Naive thymus-derived CD8-positive, alpha-beta T cell (primary cell): Measurements from ENCODE around the gene RPAP3. TPM values are rescaled to one million over a fixed set of nuclear protein-coding genes. Genes with fewer than 3 reads are reported as not detected.
"Not testable (repeated sequence)": the region's sequence is repeated elsewhere in the genome, so short reads cannot be mapped to it uniquely, and the experiment has no call there.

Experiments used
- ATAC-seq, 2 donors: fragments of 150-1000 bp; cut with Tn5 transposase in 1 of 2; sonication (Bioruptor Pico), chemical (Tn5 transposase) in 1 of 2; 1 replicate in 1 of 2; 2 replicates in 1 of 2; pipeline ENCODE4 v1.10.0; 2021; ENCODE audit warnings: mild to moderate bottlenecking in 2 of 2, moderate library complexity in 2 of 2
- POLR2A ChIA-PET: fragments of 350-600 bp; sonication (Branson Sonifier 250); formaldehyde crosslinking; loops from one replicate; lab custom pipeline; 2021; ENCODE audit warnings: antibody characterized with exemption; lab: Charles Lee
- DNase-seq, 10 donors: peaks; one replicate each; pipeline versions ENCODE4 v3.0.0 to v3.0.0-alpha.2; 2020 to 2022
- H3K27ac Mint-ChIP-seq, 10 donors: one replicate each; pipeline ENCODE4 v1.8.0; 2020 to 2022; ENCODE audit warnings: mild to moderate bottlenecking in 10 of 10, mixed read lengths in 10 of 10, moderate library complexity in 4 of 10, inconsistent platforms in 1 of 10
- H3K27me3 Mint-ChIP-seq, 5 donors: one replicate each; pipeline ENCODE4 v1.8.0; 2021 to 2022; ENCODE audit warnings: mixed read lengths in 5 of 5
- H3K36me3 Mint-ChIP-seq, 3 donors: one replicate each; pipeline ENCODE4 v1.8.0; 2020 to 2022; ENCODE audit warnings: mixed read lengths in 3 of 3, mild to moderate bottlenecking in 2 of 3, inconsistent platforms in 1 of 3
- H3K4me1 Mint-ChIP-seq, 4 donors: one replicate each; pipeline ENCODE4 v1.8.0; 2021 to 2022; ENCODE audit warnings: mixed read lengths in 4 of 4
- H3K4me3 Mint-ChIP-seq, 10 donors: one replicate each; pipeline ENCODE4 v1.8.0; 2020 to 2022; ENCODE audit warnings: mild to moderate bottlenecking in 10 of 10, mixed read lengths in 10 of 10, moderate library complexity in 6 of 10, inconsistent platforms in 1 of 10
- H3K9me3 Mint-ChIP-seq, 9 donors: one replicate each; pipeline ENCODE4 v1.8.0; 2020 to 2022; ENCODE audit warnings: mixed read lengths in 9 of 9, mild to moderate bottlenecking in 3 of 9, inconsistent platforms in 1 of 9, moderate library complexity in 1 of 9
- polyA plus RNA-seq, 3 donors: library from polyadenylated mRNA; unstranded; fragments of 300-500 nt; fragmentation: Illumina TruSeq; gene quantifications; one replicate each; pipeline ENCODE4 v1.2.3, GENCODE V29; 2021
- total RNA-seq, 8 experiments: library from RNA in 2 of 8; stranded (reverse) in 2 of 8; gene quantifications; one replicate each; pipeline ENCODE4 v1.2.3 and lab custom pipeline; 2021 to 2026

The RPAP3 gene
- total and polyA plus RNA-seq, 5 experiments from 2014 or later, result 34.6 to 41.8 (median 38.7) TPM

DNA sequence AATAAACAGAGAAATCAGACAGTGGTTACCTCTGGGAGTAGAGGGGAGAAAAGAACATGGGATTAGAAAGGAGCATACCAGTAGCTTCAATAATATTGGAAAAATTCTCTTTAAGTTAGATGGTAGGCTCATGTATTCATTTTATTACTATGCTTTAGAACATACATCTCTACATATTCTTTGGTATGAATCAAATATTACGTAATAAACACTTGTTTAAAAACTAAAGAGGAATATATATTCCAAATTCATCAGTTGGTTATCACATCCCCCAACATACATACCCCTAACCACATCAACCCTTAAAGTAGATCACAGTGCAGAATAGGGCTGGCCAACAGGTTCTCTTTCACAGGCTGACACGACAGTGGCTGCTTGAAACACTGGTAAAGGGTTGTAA lies 5.6 kb downstream of the RPAP3 start:
- ATAC-seq (no peak), DNase-seq (no peak)
- H3K27me3 Mint-ChIP-seq, result no peaks in the 10 kb centered on the region
- H3K4me1 Mint-ChIP-seq, result peaks cover 21 to 57% (median 28%) of the 10 kb centered on the region in 4 donors
- peak overlapping the region in 1 of 10 donors; percentile 9 for H3K27ac Mint-ChIP-seq
- no peaks in the 10 kb centered on the region for H3K9me3 Mint-ChIP-seq
- H3K36me3 Mint-ChIP-seq, result peaks cover 5 to 67% (median 20%) of the 10 kb centered on the region in 3 donors
- POLR2A ChIA-PET, result no interaction called here
- no peak overlapping the region for H3K4me3 Mint-ChIP-seq

- DNase-seq (no peak), ATAC-seq (no peak)
- peaks cover 6 to 44% (median 20%) of the 10 kb centered on the region in 4 donors for H3K4me1 Mint-ChIP-seq
- POLR2A ChIA-PET, result interaction anchor here (0.6 kb wide), 1 partner anchor 794 kb away, joined by 3 read pairs; no protein-coding TSS in a partner anchor
- H3K27me3 Mint-ChIP-seq, result no peaks in the 10 kb centered on the region
- H3K4me3 Mint-ChIP-seq, result no peak overlapping the region
- H3K36me3 Mint-ChIP-seq, result peaks cover 5 to 78% (median 25%) of the 10 kb centered on the region in 3 donors
- no peak overlapping the region for H3K27ac Mint-ChIP-seq
- H3K9me3 Mint-ChIP-seq, result no peaks in the 10 kb centered on the region
Observed at GRCh38 chr12:47698631-47699030, 7.2 kb downstream of the RPAP3 start.

DNA sequence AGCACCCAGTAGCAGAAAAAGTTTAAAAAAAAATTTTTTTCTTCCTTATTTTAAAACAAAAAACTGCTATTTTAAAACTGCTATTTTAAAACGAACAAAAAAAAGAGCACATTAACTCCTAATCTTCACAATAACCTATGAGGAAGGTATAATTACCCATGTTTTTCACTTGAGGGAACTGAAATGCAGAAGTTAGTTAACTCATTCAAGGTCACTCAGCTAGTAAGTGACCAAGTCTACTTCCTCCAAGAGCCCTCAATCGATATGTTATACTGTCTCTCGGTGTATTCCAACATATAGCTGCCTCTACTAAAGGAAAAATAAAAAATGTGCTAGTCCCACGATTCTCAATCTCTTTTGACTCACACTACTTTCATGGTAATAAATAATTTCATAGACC lies 7.8 kb downstream of the RPAP3 start:
- no peak for ATAC-seq
- Mint-ChIP-seq H3K27me3 (no peaks in the 10 kb centered on the region), H3K4me1 (peaks cover under 1 to 38% (median 16%) of the 10 kb centered on the region in 4 donors), H3K4me3 (no peak overlapping the region), H3K36me3 (peaks cover 5 to 78% (median 31%) of the 10 kb centered on the region in 3 donors), H3K9me3 (no peaks in the 10 kb centered on the region), H3K27ac (peak overlapping the region in 1 of 10 donors; percentile 39)
- POLR2A ChIA-PET, result no interaction called here
- DNase-seq, result no peak

GRCh38 chr12:47689215-47689614 lies 16.6 kb downstream of the RPAP3 start:
- peaks cover 0 to 70% (median 38%) of the 10 kb centered on the region in 3 donors for H3K36me3 Mint-ChIP-seq
- DNase-seq (no peak), ATAC-seq (no peak)
- peak overlapping the region in 1 of 10 donors; percentile 25 for H3K27ac Mint-ChIP-seq
- H3K9me3 Mint-ChIP-seq, result no peaks in the 10 kb centered on the region
- no peaks in the 10 kb centered on the region for H3K27me3 Mint-ChIP-seq
- H3K4me3 Mint-ChIP-seq, result no peak overlapping the region
- POLR2A ChIA-PET, result no interaction called here
- H3K4me1 Mint-ChIP-seq, result peaks cover 0 to 6% (median 2%) of the 10 kb centered on the region in 4 donors

DNA sequence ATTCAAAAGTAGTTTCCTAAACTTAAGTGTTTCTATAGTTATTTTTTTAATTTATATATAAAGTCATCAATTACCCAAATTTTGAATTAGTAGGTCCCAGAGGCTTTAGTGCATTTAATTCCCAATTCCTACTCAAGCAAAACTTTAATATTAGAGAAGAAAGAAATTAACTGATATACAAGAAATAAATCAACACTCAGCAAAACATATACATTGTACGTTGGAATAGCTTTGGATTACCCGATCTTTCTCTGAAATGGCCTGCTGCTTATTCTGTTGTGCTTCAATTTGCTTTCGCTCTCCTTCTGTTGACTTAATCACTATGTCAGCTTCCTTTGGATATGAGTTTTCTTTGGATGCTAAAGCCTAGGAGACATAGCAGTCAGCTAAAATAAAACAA lies 18.2 kb downstream of the RPAP3 start:
- no peak overlapping the region for H3K4me3 Mint-ChIP-seq
- peaks cover 5 to 13% (median 9%) of the 10 kb centered on the region in 4 donors for H3K4me1 Mint-ChIP-seq
- no peak for DNase-seq
- no peaks in the 10 kb centered on the region for H3K27me3 Mint-ChIP-seq
- POLR2A ChIA-PET, result no interaction called here
- no peak for ATAC-seq
- peaks cover 5 to 66% (median 26%) of the 10 kb centered on the region in 3 donors for H3K36me3 Mint-ChIP-seq
- H3K9me3 Mint-ChIP-seq, result no peaks in the 10 kb centered on the region
- H3K27ac Mint-ChIP-seq, result no peak overlapping the region

DNA sequence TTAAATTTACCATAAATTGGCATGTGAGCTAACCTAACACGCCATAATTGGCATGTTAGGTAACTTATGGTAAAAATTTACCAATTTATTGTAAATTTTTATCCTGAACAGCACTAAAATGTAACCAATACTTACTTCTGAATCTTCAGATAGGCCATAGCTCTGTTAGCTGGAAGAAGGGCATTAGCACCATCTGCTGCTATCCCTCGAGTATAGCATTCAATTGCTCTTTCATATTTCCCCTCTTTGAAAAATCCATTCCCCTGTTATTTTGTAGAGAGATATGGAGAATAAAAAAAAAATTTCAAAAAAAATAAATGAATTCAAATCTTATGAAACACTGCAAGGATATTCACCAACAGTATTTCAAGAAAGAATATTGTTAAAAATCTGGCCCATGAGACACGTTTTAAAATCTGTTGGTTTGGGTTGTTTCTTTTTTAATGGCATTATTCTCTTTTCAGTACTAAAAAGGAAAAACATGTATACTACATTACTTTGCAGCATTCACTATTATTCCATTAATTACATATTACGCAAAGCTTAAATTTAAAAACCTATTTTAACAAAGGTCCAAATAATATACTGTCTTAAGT lies 19.1 kb downstream of the RPAP3 start:
- Mint-ChIP-seq H3K36me3 (peaks cover 5 to 65% (median 18%) of the 10 kb centered on the region in 3 donors), H3K27me3 (no peaks in the 10 kb centered on the region), H3K4me1 (peaks cover 6 to 14% (median 7%) of the 10 kb centered on the region in 4 donors), H3K4me3 (no peak overlapping the region), H3K27ac (peak overlapping the region in 1 of 10 donors; percentile 25), H3K9me3 (no peaks in the 10 kb centered on the region)
- DNase-seq (peak in 6 of 10 donors; percentile 30 to 57 (median 36)), ATAC-seq (peak; percentile 64 to 68)
- POLR2A ChIA-PET, result interaction anchor here (0.6 to 0.7 kb wide), 2 partner anchors 246 to 277 kb away, joined by 3 to 8 read pairs; no protein-coding TSS in a partner anchor

- peaks cover 5 to 90% (median 47%) of the 10 kb centered on the region in 3 donors for H3K36me3 Mint-ChIP-seq
- no peaks in the 10 kb centered on the region for H3K27me3 Mint-ChIP-seq
- H3K4me3 Mint-ChIP-seq, result no peak overlapping the region
- H3K27ac Mint-ChIP-seq, result no peak overlapping the region
- peaks cover 21 to 46% (median 26%) of the 10 kb centered on the region in 4 donors for H3K4me1 Mint-ChIP-seq
- H3K9me3 Mint-ChIP-seq, result no peaks in the 10 kb centered on the region
- no peak for ATAC-seq
- POLR2A ChIA-PET, result no interaction called here
- no peak for DNase-seq
Observed at GRCh38 chr12:47679785-47680184, 26.0 kb downstream of the RPAP3 start.

DNA sequence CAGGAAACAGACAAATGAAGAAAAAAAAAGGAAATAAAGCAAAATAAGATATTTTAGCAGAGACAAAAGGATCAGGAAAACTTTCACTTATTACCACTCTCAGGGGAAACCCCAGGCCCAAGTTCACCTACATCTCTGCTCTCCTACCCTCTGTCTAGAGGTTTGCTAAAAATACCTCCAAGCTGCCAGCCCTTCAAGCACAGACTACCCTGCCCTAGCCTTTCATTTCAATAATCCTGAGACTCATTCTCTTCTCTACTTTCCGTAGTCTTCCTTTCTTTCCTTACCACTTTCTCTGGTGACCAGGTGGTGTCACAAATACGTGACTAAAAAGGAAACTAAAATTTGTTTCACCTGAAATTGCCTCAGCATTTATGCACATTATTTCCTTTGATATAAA lies 33.8 kb downstream of the RPAP3 start:
- Mint-ChIP-seq H3K27me3 (no peaks in the 10 kb centered on the region), H3K27ac (peak overlapping the region in 4 of 10 donors; percentile 8 to 68 (median 14)), H3K4me1 (peaks cover 10 to 24% (median 21%) of the 10 kb centered on the region in 4 donors), H3K4me3 (no peak overlapping the region), H3K36me3 (peaks cover 10 to 82% (median 49%) of the 10 kb centered on the region in 3 donors), H3K9me3 (no peaks in the 10 kb centered on the region)
- POLR2A ChIA-PET, result no interaction called here
- DNase-seq (no peak), ATAC-seq (no peak)

- ATAC-seq, POLR2A ChIA-PET, H3K9me3 Mint-ChIP-seq, H3K27me3 Mint-ChIP-seq, H3K4me1 Mint-ChIP-seq, H3K4me3 Mint-ChIP-seq, DNase-seq: not testable (repeated sequence)
- peak overlapping the region in 2 of 10 donors; percentile 4 to 25 for H3K27ac Mint-ChIP-seq
- peaks cover 19 to 79% (median 37%) of the 10 kb centered on the region in 3 donors for H3K36me3 Mint-ChIP-seq
Observed at GRCh38 chr12:47667935-47668334, 37.9 kb downstream of the RPAP3 start.

DNA sequence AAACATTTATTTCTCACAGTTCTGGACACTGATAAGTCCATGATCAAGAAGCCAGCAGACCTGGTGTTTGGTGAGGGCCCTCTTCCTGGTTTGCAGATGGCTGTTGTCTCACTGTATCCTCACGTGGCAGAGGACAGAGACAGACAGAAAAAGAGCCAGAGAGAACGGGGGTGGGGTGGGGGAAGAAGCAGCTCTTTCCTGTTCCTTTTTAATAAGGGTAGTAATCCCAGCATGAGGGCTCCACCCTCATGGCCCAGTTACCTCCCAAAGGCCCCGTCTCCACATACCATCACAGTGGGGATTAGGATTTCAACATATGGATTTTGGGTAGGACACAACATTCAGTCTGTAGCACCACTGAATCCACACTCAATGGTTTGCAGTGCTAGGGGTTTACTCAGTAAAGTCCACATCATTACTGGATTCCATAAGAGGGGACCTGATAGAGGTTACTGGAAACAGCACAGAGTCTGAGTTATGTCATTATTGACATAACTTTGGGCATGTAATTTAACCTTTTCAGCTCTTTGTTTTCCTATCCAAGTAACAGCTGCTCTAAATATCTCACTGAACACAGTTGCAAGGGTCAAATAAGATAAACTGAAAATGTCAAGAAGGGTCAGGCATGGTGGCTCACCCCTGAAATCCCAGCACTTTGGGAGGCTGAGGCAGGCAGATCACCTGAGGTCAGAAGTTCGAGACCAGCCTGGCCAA lies 53.2 kb downstream of the RPAP3 start:
- Mint-ChIP-seq H3K9me3 (no peaks in the 10 kb centered on the region), H3K36me3 (peaks cover 0 to 3% (median 0%) of the 10 kb centered on the region in 3 donors), H3K27ac (peak overlapping the region in 1 of 10 donors; percentile 1), H3K27me3 (no peaks in the 10 kb centered on the region), H3K4me1 (peaks cover 0 to 18% (median 14%) of the 10 kb centered on the region in 4 donors), H3K4me3 (no peak overlapping the region)
- POLR2A ChIA-PET, result interaction anchor here (0.6 kb wide), 1 partner anchor 187 kb away, joined by 3 read pairs; no protein-coding TSS in a partner anchor
- no peak for DNase-seq
- no peak for ATAC-seq

GRCh38 chr12:47651368-47652254 lies 54.2 kb downstream of the RPAP3 start:
- Mint-ChIP-seq H3K9me3 (no peaks in the 10 kb centered on the region), H3K27ac (peak overlapping the region in 9 of 10 donors; percentile 4 to 89 (median 58)), H3K36me3 (peaks cover 0 to 4% (median 0%) of the 10 kb centered on the region in 3 donors), H3K4me1 (peaks cover 0 to 18% (median 14%) of the 10 kb centered on the region in 4 donors), H3K4me3 (peak overlapping the region in 8 of 10 donors; percentile 38 to 74 (median 58)), H3K27me3 (no peaks in the 10 kb centered on the region)
- ATAC-seq (peak; percentile 91 to 93), DNase-seq (peak; percentile 17 to 67 (median 44))
- POLR2A ChIA-PET, result no interaction called here

DNA sequence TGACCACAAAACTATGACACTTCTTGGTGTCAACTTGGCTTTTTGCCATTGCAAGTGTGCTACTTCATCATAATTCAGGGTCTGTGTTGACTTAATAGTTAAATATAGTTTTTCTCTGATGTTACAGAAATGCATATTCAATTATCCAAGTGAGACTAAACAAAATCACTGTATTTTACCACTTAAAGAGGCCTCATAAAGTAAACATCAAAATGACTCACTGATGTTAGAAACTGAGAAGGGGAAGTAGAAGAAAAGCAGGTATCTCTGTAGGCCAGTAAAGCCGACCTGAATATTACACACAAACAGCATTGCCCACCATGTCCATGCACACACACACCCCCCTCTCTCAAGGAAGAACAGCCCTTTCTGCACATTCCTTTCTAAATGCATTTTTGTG lies 55.4 kb downstream of the RPAP3 start:
- peak overlapping the region in 2 of 10 donors; percentile 46 to 68 for H3K27ac Mint-ChIP-seq
- no peak for ATAC-seq
- peaks cover 4 to 11% (median 6%) of the 10 kb centered on the region in 3 donors for H3K36me3 Mint-ChIP-seq
- DNase-seq, result no peak
- no peaks in the 10 kb centered on the region for H3K27me3 Mint-ChIP-seq
- H3K4me3 Mint-ChIP-seq, result no peak overlapping the region
- POLR2A ChIA-PET, result no interaction called here
- peaks cover 0 to 2% (median 0%) of the 10 kb centered on the region in 9 donors for H3K9me3 Mint-ChIP-seq
- H3K4me1 Mint-ChIP-seq, result peaks cover 0 to 18% (median 14%) of the 10 kb centered on the region in 4 donors
